Pulmonary artery endothelial cell (primary cell): ENCODE data around the gene TAF3. TPM values are rescaled to one million over a fixed set of nuclear protein-coding genes. Genes with fewer than 3 reads are reported as not detected.
A peak's percentile ranks its signal among the peaks of the same experiment; 100 is the strongest.

ENCODE experiments used
- DNase-seq: peaks from one replicate; pipeline ENCODE4 v3.0.0-alpha.2; 2011; ENCODE audit warnings: low read depth, low spot score
- total RNA-seq: library from RNA; depleted of rRNA; stranded (reverse); fragments of >200 nt; gene quantifications from 2 replicates; pipeline ENCODE4 v1.2.3, GENCODE V29; 2014

Gene TAF3
- total RNA-seq, 1 donor from 2014 or later, result 1.6 TPM

GRCh38 chr10:8057636-8058273, 239.4 kb downstream of the TAF3 start:
- DNase-seq, result no peak

GRCh38 chr10:8058274-8059111, 240.2 kb downstream of the TAF3 start:
- DNase-seq, result no peak

DNA sequence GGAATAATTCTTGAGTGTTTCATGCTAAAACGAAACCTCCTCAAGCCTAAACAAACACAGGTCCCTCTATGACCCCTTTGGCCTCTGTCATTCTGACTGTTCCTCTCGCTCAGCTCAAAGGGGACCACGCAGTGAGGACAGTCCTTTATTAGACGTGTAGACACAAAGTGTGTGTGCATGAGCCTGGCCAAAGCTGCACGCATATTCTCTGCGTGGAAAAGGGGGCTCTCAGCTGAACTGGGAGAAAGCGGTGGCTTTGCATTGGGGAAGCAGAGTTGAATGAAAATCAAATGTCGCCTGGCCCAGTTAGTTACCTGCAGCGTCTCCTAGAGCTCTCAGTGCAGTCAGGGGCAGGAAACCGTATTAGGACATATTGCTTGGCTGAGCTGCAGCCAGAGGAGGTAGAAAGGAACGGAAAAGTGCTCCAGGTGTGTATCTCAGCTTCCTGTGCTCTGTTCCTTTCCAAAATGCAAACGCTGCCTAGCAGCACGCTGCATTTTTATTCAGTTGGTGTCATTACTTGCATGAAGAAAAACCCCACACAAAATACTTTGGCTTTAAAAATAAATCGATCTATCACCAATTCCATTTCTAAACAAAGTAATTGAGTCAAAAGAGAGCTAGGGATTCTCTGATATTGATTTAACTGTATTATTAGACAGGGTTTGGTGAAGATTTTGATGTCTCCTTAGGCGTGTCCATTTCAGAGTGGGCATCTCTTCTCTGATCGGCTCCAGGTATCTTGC, 241.1 kb downstream of the TAF3 start:
- DNase-seq, result no peak

GRCh38 chr10:8060010-8060703, 241.9 kb downstream of the TAF3 start:
- no peak for DNase-seq

DNA sequence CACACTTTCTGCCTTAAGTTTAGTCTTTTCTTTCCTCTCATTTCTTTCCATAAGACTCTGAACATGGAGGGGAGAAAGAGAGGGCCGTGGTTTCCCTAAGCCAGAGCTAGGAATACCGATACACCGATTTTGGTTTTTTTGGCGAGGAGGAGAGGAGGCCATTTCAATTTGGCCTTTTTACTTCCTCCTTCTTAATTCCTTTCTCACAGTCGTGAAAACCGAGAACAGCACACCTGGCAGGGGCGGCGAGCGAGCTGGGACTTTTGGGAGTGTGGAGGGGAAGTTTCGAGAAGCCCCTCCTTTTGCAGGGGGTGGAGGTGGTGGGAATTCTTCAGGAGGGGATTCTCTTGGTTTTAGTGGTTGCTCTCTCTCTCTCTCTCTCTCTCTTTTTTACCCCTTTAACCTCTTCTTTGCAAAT, 242.4 kb downstream of the TAF3 start:
- no peak for DNase-seq

DNA sequence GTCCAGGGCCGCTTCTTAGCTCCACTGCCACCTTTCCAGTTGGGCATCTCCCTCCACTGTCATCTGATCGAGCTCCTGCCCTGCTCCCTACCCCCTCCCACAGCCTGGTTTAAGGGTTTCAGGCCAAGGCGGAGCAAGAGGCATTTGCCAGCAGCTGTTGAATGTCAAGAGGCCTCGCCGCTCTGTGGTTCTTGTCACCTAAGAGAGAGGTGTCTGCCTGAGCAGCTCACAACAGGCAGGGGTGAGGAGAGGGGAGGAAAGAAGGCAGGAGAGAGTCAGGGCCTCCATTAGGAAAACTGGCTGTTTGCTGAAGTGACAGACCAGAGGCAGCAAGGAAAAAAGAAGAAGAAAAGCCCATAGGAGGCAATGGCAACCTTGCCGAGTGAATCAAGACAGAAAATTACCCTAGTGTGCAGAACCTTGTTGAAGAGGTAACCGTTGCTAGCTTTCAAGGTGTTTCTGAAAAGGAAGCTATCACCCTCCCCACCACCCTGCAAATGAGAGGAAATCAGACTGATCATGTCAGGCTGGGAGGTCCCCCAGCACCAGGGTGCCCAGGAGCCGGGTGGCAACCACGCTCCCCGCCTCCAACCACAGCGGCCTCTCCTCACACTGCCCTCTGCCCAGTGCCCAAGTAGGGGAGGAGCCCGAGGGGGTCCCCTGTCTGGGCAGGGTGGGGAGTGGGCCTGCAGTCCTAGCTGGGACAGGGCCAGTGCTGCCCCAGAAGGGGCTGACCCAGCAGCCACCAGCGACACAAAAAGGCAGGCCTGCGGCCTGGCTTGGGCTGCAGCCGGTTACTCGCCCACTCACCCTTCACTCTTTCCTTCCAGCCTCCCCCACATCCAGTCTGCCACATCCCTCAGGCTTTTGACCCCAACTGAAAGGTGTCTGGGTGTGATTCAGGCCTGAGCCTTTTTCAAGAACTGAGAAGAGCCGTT, 243.2 kb downstream of the TAF3 start:
- DNase-seq, result no peak

- DNase-seq, result no peak
Measured at GRCh38 chr10:8063128-8063908, 245.0 kb downstream of the TAF3 start.

DNA sequence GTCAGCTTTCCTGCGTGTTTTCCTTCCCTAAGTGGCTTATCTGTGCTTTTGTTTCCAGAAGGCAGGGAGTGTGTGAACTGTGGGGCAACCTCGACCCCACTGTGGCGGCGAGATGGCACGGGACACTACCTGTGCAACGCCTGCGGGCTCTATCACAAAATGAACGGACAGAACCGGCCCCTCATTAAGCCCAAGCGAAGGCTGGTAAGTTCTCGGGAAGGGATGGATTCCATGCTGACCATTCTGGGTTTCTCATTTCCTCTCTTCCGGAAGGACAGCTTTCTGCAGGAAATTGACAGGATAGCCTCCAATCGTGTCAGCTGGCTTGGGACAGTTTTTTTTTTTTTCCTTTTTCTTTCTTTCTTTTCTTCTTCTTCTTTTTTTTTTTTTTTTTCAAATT, 245.6 kb downstream of the TAF3 start:
- DNase-seq, result no peak

- no peak for DNase-seq
Measured at GRCh38 chr10:8064436-8064835, 246.1 kb downstream of the TAF3 start.

DNA sequence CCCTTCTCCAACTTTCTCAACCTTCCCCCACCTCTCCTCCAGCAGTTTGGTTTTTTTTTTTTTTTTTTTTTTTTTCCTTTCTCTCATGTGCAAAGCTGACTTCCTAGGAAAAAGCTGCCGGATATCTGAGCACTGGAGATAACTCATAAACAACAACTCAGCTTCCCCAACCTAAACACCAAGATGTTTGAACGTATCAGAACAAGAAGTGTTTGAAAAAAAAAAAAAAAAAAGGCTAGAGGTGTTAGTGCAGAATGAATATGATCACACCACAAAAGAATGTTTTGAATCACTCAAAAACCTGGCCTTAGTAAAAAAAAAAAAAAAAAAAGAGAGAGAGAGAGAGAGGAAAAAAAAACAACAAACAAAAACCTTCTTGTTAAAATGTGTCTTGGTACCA, 247.3 kb downstream of the TAF3 start:
- peak; percentile 97 for DNase-seq

DNA sequence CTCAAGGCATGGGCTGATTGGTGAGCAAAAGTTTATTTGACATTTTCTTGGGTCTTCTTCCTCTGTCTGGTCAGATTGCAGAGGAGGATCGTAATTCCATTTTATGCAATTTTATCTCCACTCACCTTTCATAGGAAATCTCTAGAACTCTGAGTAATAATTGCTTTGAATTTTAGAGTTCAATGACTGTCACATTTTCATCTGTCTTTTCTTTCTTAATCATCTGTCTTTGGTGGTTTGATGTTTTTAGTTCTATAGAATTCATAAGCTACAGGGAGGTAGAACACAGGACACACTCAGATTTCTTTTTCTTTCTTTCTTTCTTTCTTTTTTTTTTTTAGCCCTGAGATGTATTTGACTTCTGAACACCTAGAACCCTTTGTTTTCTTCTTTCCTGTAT, 247.8 kb downstream of the TAF3 start:
- DNase-seq, result no peak

Other genes with a start within 250 kb of the TAF3 start
- gene ITIH5, start 151.5 kb upstream of the TAF3 start, total RNA-seq, result not detected in 2 replicates
- gene ITIH2, start 115.2 kb upstream of the TAF3 start, total RNA-seq, result not detected in 2 replicates
- gene KIN, start 30.5 kb upstream of the TAF3 start, total RNA-seq, result 5.7 and 5.9 TPM in 2 replicates
- 308 and 315 TPM in 2 replicates for gene ATP5F1C, start 30.3 kb upstream of the TAF3 start, total RNA-seq
- gene GATA3, start 236.2 kb downstream of the TAF3 start, total RNA-seq, result 0.25 and 0.53 TPM in 2 replicates